Neural crest cell (in vitro differentiated cells): Measurements from ENCODE around the gene CEP135. TPM values are rescaled to one million over a fixed set of nuclear protein-coding genes. Genes with fewer than 3 reads are reported as not detected.
A peak's percentile ranks its signal among the peaks of the same experiment; 100 is the strongest.

Experiments used
- DNase-seq: peaks from one replicate; pipeline ENCODE4 v3.0.0; 2021; ENCODE audit warnings: low read depth, mixed read lengths, low spot score
- H3K27ac Mint-ChIP-seq: one replicate; pipeline ENCODE4 v1.8.0; 2021; ENCODE audit warnings: mild to moderate bottlenecking, mixed read lengths; ENCODE audit not compliant: unreplicated experiment
- H3K27me3 Mint-ChIP-seq: 2 replicates; pipeline ENCODE4 v1.8.0; 2021; ENCODE audit warnings: low read depth, mild to moderate bottlenecking, mixed read lengths
- H3K36me3 Mint-ChIP-seq: 2 replicates; pipeline ENCODE4 v1.8.0; 2021; ENCODE audit warnings: low read depth, mild to moderate bottlenecking, mixed read lengths
- H3K4me1 Mint-ChIP-seq: 2 replicates; pipeline ENCODE4 v1.8.0; 2021; ENCODE audit warnings: mixed read lengths
- H3K4me3 Mint-ChIP-seq: one replicate; pipeline ENCODE4 v1.8.0; 2021; ENCODE audit warnings: mild to moderate bottlenecking, mixed read lengths
- H3K9me3 Mint-ChIP-seq: 2 replicates; pipeline ENCODE4 v1.8.0; 2021; ENCODE audit warnings: mixed read lengths
- total RNA-seq: library from RNA; stranded (reverse); gene quantifications from 2 replicates; pipeline ENCODE4 v1.2.1, GENCODE V29; 2021
- TF ChIP-seq, protein P1 (sequence below): fragments of 200-600 bp; sonication (generic); conservative IDR thresholded peaks from 2 replicates; pipeline ENCODE4 v1.5.0; 2021; ENCODE audit warnings: antibody characterized with exemption, mild to moderate bottlenecking

CEP135 gene
- total RNA-seq, 1 donor from 2014 or later: 16.8 TPM

DNA sequence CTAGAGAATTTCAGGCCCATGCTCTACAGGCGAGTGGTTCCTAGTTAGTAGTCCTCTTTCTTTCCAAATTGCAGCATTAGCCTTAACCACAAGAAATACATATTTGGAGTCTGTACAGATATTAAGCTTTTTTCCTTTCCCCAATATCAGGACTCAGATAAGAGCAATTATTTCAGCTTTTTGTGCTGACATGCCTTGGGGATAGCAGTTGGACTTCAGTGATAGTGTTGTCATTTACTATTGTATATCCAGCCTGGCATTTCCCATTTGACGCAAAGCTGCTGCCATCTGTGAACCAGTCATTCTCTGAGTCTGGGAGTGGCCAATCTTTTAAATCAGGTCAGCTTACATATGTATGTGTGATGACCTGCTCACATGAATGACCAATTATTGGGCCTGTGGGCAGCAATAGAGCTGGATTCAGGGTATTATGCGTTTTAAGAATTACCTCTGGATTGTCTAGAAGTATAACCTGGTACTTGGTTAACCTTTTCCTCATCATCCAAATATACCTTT lies 6.8 kb upstream of the CEP135 start:
- no peak overlapping the region for H3K4me3 Mint-ChIP-seq
- no peak overlapping the region for H3K27ac Mint-ChIP-seq
- TF ChIP-seq, protein P1, sequence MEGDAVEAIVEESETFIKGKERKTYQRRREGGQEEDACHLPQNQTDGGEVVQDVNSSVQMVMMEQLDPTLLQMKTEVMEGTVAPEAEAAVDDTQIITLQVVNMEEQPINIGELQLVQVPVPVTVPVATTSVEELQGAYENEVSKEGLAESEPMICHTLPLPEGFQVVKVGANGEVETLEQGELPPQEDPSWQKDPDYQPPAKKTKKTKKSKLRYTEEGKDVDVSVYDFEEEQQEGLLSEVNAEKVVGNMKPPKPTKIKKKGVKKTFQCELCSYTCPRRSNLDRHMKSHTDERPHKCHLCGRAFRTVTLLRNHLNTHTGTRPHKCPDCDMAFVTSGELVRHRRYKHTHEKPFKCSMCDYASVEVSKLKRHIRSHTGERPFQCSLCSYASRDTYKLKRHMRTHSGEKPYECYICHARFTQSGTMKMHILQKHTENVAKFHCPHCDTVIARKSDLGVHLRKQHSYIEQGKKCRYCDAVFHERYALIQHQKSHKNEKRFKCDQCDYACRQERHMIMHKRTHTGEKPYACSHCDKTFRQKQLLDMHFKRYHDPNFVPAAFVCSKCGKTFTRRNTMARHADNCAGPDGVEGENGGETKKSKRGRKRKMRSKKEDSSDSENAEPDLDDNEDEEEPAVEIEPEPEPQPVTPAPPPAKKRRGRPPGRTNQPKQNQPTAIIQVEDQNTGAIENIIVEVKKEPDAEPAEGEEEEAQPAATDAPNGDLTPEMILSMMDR: no peak
- peaks cover 11% of the 10 kb centered on the region for H3K27me3 Mint-ChIP-seq
- no peaks in the 10 kb centered on the region for H3K36me3 Mint-ChIP-seq
- peaks cover 7% of the 10 kb centered on the region for H3K9me3 Mint-ChIP-seq
- no peak for DNase-seq
- H3K4me1 Mint-ChIP-seq: no peaks in the 10 kb centered on the region

GRCh38 chr4:55947254-55947882 lies 1.4 kb upstream of the CEP135 start:
- H3K27me3 Mint-ChIP-seq: no peaks in the 10 kb centered on the region
- H3K27ac Mint-ChIP-seq: no peak overlapping the region

DNA sequence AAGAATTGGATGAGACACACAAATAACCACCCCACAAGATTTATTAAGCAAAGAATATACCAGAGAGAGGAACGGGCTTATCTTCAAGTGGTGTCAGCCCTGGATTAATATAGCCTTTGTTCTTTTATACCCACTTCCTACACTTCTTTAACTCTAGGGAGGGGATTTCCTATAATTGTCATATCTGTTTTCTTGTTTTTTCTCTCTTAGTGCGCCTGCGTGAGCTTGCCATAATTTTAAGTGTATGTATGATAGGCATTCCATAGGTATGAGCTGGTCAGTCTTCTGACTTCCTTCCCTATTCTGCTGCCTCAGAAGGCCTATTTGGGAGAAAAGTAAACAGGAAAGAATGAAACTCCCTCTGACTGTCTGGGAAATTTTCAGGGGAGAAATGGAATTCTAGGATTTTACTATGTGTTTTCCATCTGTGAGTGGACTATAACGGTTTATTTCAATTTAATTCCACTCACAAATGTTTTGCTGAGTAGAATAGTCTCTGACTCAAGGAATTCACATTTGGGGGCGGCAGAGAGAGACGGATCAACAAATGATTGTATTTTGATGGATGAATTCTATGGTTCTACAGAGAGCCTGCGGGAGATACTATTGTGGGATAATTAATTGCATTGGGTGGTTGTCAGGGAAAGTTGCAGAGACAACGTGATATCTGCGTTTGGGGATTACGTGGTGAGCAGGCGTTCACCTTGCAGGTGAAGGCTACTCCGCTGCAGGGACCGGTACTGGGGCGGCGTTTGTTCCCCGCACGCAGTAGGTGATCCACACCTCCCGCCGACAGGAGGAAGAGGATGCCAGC lies 626 bp upstream of the CEP135 start:
- peak; percentile 2 for DNase-seq
- TF ChIP-seq, protein P1: no peak
- Mint-ChIP-seq H3K27ac (peak overlapping the region; percentile 0), H3K36me3 (no peaks in the 10 kb centered on the region), H3K9me3 (no peaks in the 10 kb centered on the region), H3K27me3 (no peaks in the 10 kb centered on the region), H3K4me1 (peaks cover 25% of the 10 kb centered on the region), H3K4me3 (peak overlapping the region; percentile 89)

More at GRCh38 chr4:55947254-55947882, 1.4 kb upstream of the CEP135 start:
- TF ChIP-seq, protein P1: no peak
- Mint-ChIP-seq H3K4me1 (peaks cover 25% of the 10 kb centered on the region), H3K4me3 (peak overlapping the region; percentile 68), H3K9me3 (no peaks in the 10 kb centered on the region), H3K36me3 (no peaks in the 10 kb centered on the region)
- DNase-seq: no peak

DNA sequence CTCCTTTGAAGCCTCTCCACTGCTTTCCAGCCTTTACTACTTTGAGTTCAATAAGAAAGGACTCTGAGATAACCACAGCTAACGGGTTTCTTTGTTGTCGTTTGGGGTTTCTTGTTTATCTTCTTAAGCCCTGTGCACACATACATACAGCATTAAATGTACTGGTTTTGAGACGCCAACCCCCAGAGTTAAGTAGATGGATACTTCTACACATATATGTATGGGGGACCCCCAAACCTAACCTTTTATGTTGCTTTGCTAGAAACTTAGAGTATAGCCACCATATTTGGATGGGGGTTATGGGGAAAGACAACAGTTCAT lies 697 bp downstream of the CEP135 start:
- no peaks in the 10 kb centered on the region for H3K9me3 Mint-ChIP-seq
- H3K4me3 Mint-ChIP-seq: peak overlapping the region; percentile 89
- DNase-seq: no peak
- peaks cover 25% of the 10 kb centered on the region for H3K4me1 Mint-ChIP-seq
- H3K27ac Mint-ChIP-seq: peak overlapping the region; percentile 98
- TF ChIP-seq, protein P1: no peak
- H3K36me3 Mint-ChIP-seq: peaks cover 6% of the 10 kb centered on the region
- H3K27me3 Mint-ChIP-seq: no peaks in the 10 kb centered on the region

DNA sequence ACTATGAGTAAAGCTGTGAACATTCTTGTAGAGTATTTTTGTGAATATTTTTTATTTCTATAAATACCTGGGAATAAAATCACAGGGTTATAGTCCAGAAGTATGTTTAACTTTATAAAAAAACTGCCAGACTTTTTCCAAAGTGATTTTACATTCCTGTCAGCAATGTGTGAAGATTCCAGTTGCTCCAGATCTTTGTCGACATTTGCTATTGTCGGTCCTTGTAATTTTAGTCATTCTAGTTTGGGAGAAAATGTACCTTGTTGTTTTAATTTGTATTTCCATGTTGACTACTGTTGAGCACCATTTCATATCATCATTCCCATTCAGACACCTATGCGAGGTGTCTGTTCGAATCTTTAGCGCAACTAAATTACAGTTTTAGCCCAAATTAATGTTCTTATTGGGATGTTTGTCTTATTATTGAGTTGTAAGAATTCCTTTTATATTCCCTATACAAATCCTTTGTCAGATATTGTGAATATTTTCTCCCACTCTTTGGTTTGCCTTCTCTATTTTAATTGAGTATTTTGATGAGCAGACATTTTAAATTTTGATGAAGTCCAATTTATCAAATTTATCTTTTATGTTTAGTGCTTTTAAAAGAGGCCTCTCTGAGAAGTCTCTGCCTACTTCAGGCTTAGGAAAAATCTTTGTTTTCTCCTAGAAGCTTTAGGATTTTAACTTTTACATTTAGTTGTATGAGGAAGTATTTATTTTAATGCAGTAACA lies 2.6 kb downstream of the CEP135 start:
- Mint-ChIP-seq H3K4me1 (peaks cover 25% of the 10 kb centered on the region), H3K4me3 (peak overlapping the region; percentile 44), H3K9me3 (no peaks in the 10 kb centered on the region), H3K27me3 (no peaks in the 10 kb centered on the region), H3K27ac (no peak overlapping the region), H3K36me3 (peaks cover 17% of the 10 kb centered on the region)
- no peak for DNase-seq
- TF ChIP-seq, protein P1: no peak
